ENCODE results near the gene SESTD1. TPM values are rescaled to one million over a fixed set of nuclear protein-coding genes. Genes with fewer than 3 reads are reported as not detected.
"Not testable (repeated sequence)": the region's sequence is repeated elsewhere in the genome, so short reads cannot be mapped to it uniquely, and the experiment has no call there.

Gene SESTD1
- total RNA-seq, 2 donors from 2014 or later, result 11.1 to 12.0 TPM

GRCh38 chr2:179072527-179072926 lies 192.1 kb downstream of the SESTD1 start:
- Mint-ChIP-seq H3K9me3 (peaks cover 5% of the 10 kb centered on the region), H3K4me3 (no peak overlapping the region)
- no peak for ATAC-seq

GRCh38 chr2:179071810-179072355 lies 192.7 kb downstream of the SESTD1 start:
- H3K36me3 Mint-ChIP-seq, result peaks cover 4% of the 10 kb centered on the region
- no peaks in the 10 kb centered on the region for H3K9me3 Mint-ChIP-seq
- no peaks in the 10 kb centered on the region for H3K27me3 Mint-ChIP-seq
- H3K27ac Mint-ChIP-seq, result no peak overlapping the region
- no peaks in the 10 kb centered on the region for H3K4me1 Mint-ChIP-seq (ENCODE audit: low read depth in 2 of 2)
- DNase-seq (ENCODE audit: low spot score) (no peak), ATAC-seq (no peak)
- no peak overlapping the region for H3K4me3 Mint-ChIP-seq

More at GRCh38 chr2:179072527-179072926, 192.1 kb downstream of the SESTD1 start:
- H3K4me1 Mint-ChIP-seq (ENCODE audit: low read depth in 2 of 2), result no peaks in the 10 kb centered on the region
- peaks cover 9% of the 10 kb centered on the region for H3K36me3 Mint-ChIP-seq
- DNase-seq (ENCODE audit: low spot score), result no peak
- no peaks in the 10 kb centered on the region for H3K27me3 Mint-ChIP-seq
- H3K27ac Mint-ChIP-seq, result no peak overlapping the region

- H3K4me1 Mint-ChIP-seq (ENCODE audit: low read depth in 2 of 2), result no peaks in the 10 kb centered on the region
- H3K36me3 Mint-ChIP-seq, result peaks cover 2% of the 10 kb centered on the region
Measured at GRCh38 chr2:179070895-179071294, 193.7 kb downstream of the SESTD1 start.

GRCh38 chr2:179069685-179070084 lies 194.9 kb downstream of the SESTD1 start:
- no peak overlapping the region for H3K27ac Mint-ChIP-seq
- no peaks in the 10 kb centered on the region for H3K27me3 Mint-ChIP-seq
- DNase-seq (ENCODE audit: low spot score) (no peak), ATAC-seq (no peak)
- H3K9me3 Mint-ChIP-seq, result no peaks in the 10 kb centered on the region
- H3K4me3 Mint-ChIP-seq, result no peak overlapping the region
- H3K36me3 Mint-ChIP-seq, result peaks cover 6% of the 10 kb centered on the region
- no peaks in the 10 kb centered on the region for H3K4me1 Mint-ChIP-seq (ENCODE audit: low read depth in 2 of 2)

More at GRCh38 chr2:179070895-179071294, 193.7 kb downstream of the SESTD1 start:
- DNase-seq (ENCODE audit: low spot score) (no peak), ATAC-seq (no peak)
- H3K9me3 Mint-ChIP-seq, result no peaks in the 10 kb centered on the region
- no peaks in the 10 kb centered on the region for H3K27me3 Mint-ChIP-seq
- H3K4me3 Mint-ChIP-seq, result no peak overlapping the region
- H3K27ac Mint-ChIP-seq, result no peak overlapping the region

- H3K36me3 Mint-ChIP-seq, result peaks cover 6% of the 10 kb centered on the region
- H3K27ac Mint-ChIP-seq, result no peak overlapping the region
- H3K9me3 Mint-ChIP-seq, result peaks cover 2% of the 10 kb centered on the region
- H3K27me3 Mint-ChIP-seq, result no peaks in the 10 kb centered on the region
- ATAC-seq (no peak), DNase-seq (ENCODE audit: low spot score) (no peak)
- H3K4me1 Mint-ChIP-seq (ENCODE audit: low read depth in 2 of 2), result no peaks in the 10 kb centered on the region
- no peak overlapping the region for H3K4me3 Mint-ChIP-seq
Measured at GRCh38 chr2:179068991-179069643, 195.5 kb downstream of the SESTD1 start.

GRCh38 chr2:179059026-179059700 lies 205.5 kb downstream of the SESTD1 start:
- ATAC-seq, result no peak
- no peak overlapping the region for H3K27ac Mint-ChIP-seq
- no peak for DNase-seq (ENCODE audit: low spot score)
- H3K4me3 Mint-ChIP-seq, result no peak overlapping the region
- H3K9me3 Mint-ChIP-seq, result peaks cover 1% of the 10 kb centered on the region
- H3K4me1 Mint-ChIP-seq (ENCODE audit: low read depth in 2 of 2), result no peaks in the 10 kb centered on the region
- no peaks in the 10 kb centered on the region for H3K36me3 Mint-ChIP-seq
- no peaks in the 10 kb centered on the region for H3K27me3 Mint-ChIP-seq

- Mint-ChIP-seq H3K36me3 (no peaks in the 10 kb centered on the region), H3K4me1 (ENCODE audit: low read depth in 2 of 2) (no peaks in the 10 kb centered on the region), H3K27me3 (no peaks in the 10 kb centered on the region), H3K9me3 (no peaks in the 10 kb centered on the region), H3K4me3 (no peak overlapping the region), H3K27ac (no peak overlapping the region)
- ATAC-seq (no peak), DNase-seq (ENCODE audit: low spot score) (no peak)
Measured at GRCh38 chr2:179057737-179058136, 206.9 kb downstream of the SESTD1 start.

GRCh38 chr2:179053568-179053967 lies 211.1 kb downstream of the SESTD1 start:
- ATAC-seq; H3K9me3 Mint-ChIP-seq; DNase-seq (ENCODE audit: low spot score); H3K36me3 Mint-ChIP-seq; H3K4me1 Mint-ChIP-seq (ENCODE audit: low read depth in 2 of 2); H3K4me3 Mint-ChIP-seq; H3K27me3 Mint-ChIP-seq; H3K27ac Mint-ChIP-seq: not testable (repeated sequence)

Other genes with a start within 250 kb of the SESTD1 start
- 1 to 10 TPM in 1 of 2 donors, under 1 TPM in 1; 0.24 to 1.2 TPM for gene CCDC141, start 214.7 kb downstream of the SESTD1 start, total RNA-seq